ENCODE data around the gene BIRC2. TPM values are rescaled to one million over a fixed set of nuclear protein-coding genes. Genes with fewer than 3 reads are reported as not detected.

BIRC2 gene
- total and polyA plus RNA-seq, 7 donors = 22.5 to 55.1 (median 30.2) TPM

DNA sequence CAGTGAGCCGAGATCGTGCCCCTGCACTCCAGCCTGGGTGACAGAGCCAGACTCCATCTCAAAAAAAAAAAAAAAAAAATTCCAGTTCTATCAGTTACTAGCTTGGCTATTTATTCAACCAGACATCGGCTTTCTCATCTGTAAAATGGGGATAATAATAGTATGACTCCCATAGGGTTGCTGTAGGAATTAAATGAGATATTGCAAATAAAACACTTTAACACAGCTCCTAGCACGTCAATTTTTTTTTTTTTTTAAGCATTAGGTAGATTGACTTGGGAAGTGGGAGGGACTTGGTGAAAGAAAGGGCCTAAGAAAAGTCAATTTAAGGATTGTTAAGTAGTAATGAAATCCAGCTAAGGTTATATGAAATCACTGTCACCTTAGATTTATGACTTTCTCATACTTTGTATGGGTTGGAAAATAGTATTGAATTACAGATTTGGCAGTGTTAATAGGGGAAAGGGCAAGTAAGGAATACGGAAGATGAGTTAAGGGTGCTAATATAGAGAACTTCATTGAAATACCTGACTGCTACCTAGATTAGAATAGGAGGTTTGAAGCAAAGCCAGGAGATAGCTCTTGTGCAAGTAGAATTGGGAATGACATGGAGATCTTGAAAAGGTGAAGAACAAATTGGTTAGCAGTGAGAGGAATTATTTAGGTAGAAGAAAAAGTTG, 28.8 kb downstream of the BIRC2 start:
- intact Hi-C loops (cut with DNase I) = no loop called here
- Histone ChIP-seq H3K4me1 (peaks cover 5% of the 10 kb centered on the region), H3K27me3 (ENCODE audit: insufficient read depth in 3 of 3, low read length in 2 of 3) (no peaks in the 10 kb centered on the region), H3K27ac (no peak overlapping the region), H3K36me3 (ENCODE audit: insufficient read depth in 1 of 2, low read depth in 1 of 2) (peaks cover 5 to 44% of the 10 kb centered on the region in 2 donors), H3K9me3 (no peaks in the 10 kb centered on the region), H3K4me3 (no peak overlapping the region)
- no peak for DNase-seq
- 71 to 76% (median 72%) methylated on average over 5 of the region's 5 CpGs for WGBS, 3 donors
- TF ChIP-seq, protein P1, sequence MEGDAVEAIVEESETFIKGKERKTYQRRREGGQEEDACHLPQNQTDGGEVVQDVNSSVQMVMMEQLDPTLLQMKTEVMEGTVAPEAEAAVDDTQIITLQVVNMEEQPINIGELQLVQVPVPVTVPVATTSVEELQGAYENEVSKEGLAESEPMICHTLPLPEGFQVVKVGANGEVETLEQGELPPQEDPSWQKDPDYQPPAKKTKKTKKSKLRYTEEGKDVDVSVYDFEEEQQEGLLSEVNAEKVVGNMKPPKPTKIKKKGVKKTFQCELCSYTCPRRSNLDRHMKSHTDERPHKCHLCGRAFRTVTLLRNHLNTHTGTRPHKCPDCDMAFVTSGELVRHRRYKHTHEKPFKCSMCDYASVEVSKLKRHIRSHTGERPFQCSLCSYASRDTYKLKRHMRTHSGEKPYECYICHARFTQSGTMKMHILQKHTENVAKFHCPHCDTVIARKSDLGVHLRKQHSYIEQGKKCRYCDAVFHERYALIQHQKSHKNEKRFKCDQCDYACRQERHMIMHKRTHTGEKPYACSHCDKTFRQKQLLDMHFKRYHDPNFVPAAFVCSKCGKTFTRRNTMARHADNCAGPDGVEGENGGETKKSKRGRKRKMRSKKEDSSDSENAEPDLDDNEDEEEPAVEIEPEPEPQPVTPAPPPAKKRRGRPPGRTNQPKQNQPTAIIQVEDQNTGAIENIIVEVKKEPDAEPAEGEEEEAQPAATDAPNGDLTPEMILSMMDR (IDR thresholded peaks at IDR 0.05) = no peak
- ATAC-seq = peak in 2 of 4 donors; percentile 58 to 59

DNA sequence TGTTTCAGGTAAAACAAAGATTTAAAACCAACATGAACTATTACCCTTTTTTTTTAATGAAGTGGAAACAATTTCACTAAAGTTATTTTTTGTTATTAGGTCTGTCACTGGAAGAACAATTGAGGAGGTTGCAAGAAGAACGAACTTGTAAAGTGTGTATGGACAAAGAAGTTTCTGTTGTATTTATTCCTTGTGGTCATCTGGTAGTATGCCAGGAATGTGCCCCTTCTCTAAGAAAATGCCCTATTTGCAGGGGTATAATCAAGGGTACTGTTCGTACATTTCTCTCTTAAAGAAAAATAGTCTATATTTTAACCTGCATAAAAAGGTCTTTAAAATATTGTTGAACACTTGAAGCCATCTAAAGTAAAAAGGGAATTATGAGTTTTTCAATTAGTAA, 30.9 kb downstream of the BIRC2 start:
- TF ChIP-seq, protein P1 (IDR thresholded peaks at IDR 0.05) = no peak

DNA sequence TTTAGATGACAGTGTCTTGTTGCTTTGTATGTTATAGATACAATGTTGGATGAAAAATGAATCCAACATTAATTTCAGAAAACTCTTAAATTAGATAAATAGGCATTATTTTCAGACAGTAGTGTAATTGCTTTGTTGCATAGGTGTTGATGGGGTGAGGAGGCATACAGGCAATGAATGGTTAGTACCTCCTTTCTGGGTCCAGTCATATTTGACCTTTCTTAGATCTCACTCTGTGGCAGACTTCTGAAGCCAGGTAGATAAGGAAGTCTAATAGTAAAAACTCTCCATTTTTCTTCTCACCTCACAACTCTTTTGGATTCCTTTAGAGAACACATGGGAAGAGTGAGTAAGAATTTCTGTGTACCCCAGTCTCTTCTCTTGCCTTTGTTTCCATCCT, 31.8 kb downstream of the BIRC2 start:
- DNase-seq = no peak

More for the DNA sequence above, 30.9 kb downstream of the BIRC2 start:
- Histone ChIP-seq H3K4me1 (peaks cover 5% of the 10 kb centered on the region), H3K36me3 (ENCODE audit: insufficient read depth in 1 of 2, low read depth in 1 of 2) (peaks cover 5 to 58% of the 10 kb centered on the region in 2 donors), H3K9me3 (no peaks in the 10 kb centered on the region), H3K4me3 (no peak overlapping the region), H3K27ac (no peak overlapping the region), H3K27me3 (ENCODE audit: insufficient read depth in 3 of 3, low read length in 2 of 3) (no peaks in the 10 kb centered on the region)
- DNase-seq (no peak), ATAC-seq (no peak)
- 85 to 87% (median 85%) methylated on average over 2 of the region's 2 CpGs for WGBS, 3 donors
- intact Hi-C loops (cut with DNase I) = no loop called here

DNA sequence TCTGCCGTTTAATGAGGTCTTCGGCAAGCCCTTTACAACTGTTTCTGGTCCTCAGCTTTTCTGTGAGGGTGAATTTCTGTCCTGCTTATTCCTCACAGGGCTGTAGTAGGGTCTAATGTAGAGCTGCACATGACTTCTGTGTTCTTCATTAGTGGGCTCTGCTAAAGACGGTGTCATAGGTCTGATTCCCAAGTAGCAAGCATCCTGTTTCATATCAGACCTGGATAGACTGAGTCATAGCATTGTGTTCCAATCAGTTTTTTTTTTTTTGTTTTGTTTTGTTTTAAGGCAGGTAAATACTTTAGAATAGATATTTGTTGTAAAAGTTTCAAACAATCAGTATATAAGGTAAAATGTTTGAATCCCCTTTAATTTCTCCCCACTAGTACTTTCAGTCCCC, 35.4 kb downstream of the BIRC2 start:
- ATAC-seq (no peak), DNase-seq (no peak)
- H3K4me1 ChIP-seq = no peaks in the 10 kb centered on the region
- no peak overlapping the region for H3K4me3 ChIP-seq
- 82 to 88% (median 86%) methylated on average over 3 of the region's 3 CpGs for WGBS, 3 donors
- H3K27me3 ChIP-seq (ENCODE audit: insufficient read depth in 3 of 3, low read length in 2 of 3) = no peaks in the 10 kb centered on the region
- no peak overlapping the region for H3K27ac ChIP-seq
- H3K9me3 ChIP-seq = no peaks in the 10 kb centered on the region
- intact Hi-C loops (cut with DNase I) = no loop called here
- peaks cover 8 to 87% of the 10 kb centered on the region in 2 donors for H3K36me3 ChIP-seq (ENCODE audit: insufficient read depth in 1 of 2, low read depth in 1 of 2)
- TF ChIP-seq, protein P1 (IDR thresholded peaks at IDR 0.05) = no peak

More for the DNA sequence above, 31.8 kb downstream of the BIRC2 start:
- peaks cover 5 to 65% of the 10 kb centered on the region in 2 donors for H3K36me3 ChIP-seq (ENCODE audit: insufficient read depth in 1 of 2, low read depth in 1 of 2)
- TF ChIP-seq, protein P1 (IDR thresholded peaks at IDR 0.05) = no peak
- no peaks in the 10 kb centered on the region for H3K9me3 ChIP-seq
- no peak overlapping the region for H3K4me3 ChIP-seq
- no peak overlapping the region for H3K27ac ChIP-seq
- intact Hi-C loops (cut with DNase I) = no loop called here
- no peak for ATAC-seq
- H3K4me1 ChIP-seq = peaks cover 5% of the 10 kb centered on the region
- no peaks in the 10 kb centered on the region for H3K27me3 ChIP-seq (ENCODE audit: insufficient read depth in 3 of 3, low read length in 2 of 3)

DNA sequence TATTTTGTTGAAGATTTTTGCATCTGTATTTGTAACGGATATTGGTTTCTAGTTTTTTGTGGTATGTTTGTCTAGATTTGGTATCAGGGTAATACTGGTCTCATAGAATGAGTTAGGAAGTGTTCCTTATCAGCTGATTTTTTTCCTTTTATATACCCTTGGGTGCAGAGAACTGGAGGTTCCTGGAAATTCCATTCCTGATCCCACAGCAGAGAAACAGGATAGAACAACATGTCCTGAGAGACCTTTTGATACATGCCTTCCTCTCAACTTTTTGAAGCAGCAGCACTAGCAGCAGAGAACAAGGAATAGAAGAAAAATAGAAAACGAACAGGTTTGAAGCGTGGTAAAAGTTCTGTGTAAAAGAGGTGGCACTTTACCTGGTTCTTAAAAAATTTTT, 36.8 kb downstream of the BIRC2 start:
- 84 to 91% (median 85%) methylated on average over 3 of the region's 3 CpGs for WGBS, 3 donors
- Histone ChIP-seq H3K9me3 (no peaks in the 10 kb centered on the region), H3K27ac (no peak overlapping the region), H3K4me1 (no peaks in the 10 kb centered on the region), H3K4me3 (no peak overlapping the region), H3K36me3 (ENCODE audit: insufficient read depth in 1 of 2, low read depth in 1 of 2) (peaks cover 8 to 86% of the 10 kb centered on the region in 2 donors), H3K27me3 (ENCODE audit: insufficient read depth in 3 of 3, low read length in 2 of 3) (no peaks in the 10 kb centered on the region)
- TF ChIP-seq, protein P1 (IDR thresholded peaks at IDR 0.05) = no peak
- intact Hi-C loops (cut with DNase I) = no loop called here
- ATAC-seq (no peak), DNase-seq (no peak)
